GM10266 (cell line): Measurements from ENCODE around the gene CHTF18.
"Not testable (repeated sequence)": the region's sequence is repeated elsewhere in the genome, so short reads cannot be mapped to it uniquely, and the experiment has no call there.

ENCODE experiments used
- DNase-seq: peaks from one replicate; pipeline ENCODE4 v3.0.0; 2012; ENCODE audit errors: extremely low spot score
- TF ChIP-seq, protein P1 (sequence below): IDR thresholded peaks from 2 replicates; pipeline ENCODE4 v1.5.1; 2012; ENCODE audit warnings: mild to moderate bottlenecking, low read depth; ENCODE audit not compliant: control insufficient read depth, insufficient read depth; ENCODE audit errors: missing control alignments

Gene CHTF18

DNA sequence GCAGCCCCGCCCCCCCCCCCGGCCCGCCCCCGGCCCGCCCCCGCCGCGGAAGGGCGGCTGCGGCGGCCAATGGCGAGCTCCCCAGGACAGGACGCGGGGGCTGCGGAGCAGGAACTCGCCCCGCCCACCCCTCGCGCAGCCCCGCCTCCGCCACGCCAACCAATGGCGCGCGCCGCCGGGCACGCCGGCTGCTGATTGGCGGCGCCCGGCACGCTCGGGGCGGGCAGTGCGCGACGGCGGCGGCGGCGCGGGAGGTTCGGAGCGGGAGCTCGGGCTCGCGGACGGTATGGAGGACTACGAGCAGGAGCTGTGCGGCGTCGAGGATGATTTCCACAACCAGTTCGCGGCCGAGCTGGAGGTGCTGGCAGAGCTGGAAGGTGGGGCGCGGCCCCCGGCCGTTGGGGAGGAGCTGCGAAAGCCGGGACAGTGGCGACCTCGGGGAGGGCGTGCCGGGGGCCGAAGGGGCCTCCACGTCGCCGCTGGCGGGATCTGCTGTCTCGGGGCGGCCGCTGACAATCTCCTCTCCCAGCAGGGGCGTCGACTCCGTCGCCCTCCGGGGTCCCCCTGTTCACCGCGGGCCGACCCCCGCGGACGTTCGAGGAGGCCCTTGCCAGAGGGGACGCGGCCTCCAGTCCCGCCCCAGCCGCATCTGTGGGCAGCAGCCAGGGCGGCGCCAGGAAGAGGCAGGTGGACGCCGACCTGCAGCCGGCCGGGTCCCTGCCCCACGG, at the start of gene CHTF18:
Gene CHTF18, plus strand, starts transcription at position 222 of the 728 bp plus-strand sequence. Its CDS starts 65 bp downstream, at position 287.
- peak; percentile 100 for DNase-seq
- TF ChIP-seq, protein P1, sequence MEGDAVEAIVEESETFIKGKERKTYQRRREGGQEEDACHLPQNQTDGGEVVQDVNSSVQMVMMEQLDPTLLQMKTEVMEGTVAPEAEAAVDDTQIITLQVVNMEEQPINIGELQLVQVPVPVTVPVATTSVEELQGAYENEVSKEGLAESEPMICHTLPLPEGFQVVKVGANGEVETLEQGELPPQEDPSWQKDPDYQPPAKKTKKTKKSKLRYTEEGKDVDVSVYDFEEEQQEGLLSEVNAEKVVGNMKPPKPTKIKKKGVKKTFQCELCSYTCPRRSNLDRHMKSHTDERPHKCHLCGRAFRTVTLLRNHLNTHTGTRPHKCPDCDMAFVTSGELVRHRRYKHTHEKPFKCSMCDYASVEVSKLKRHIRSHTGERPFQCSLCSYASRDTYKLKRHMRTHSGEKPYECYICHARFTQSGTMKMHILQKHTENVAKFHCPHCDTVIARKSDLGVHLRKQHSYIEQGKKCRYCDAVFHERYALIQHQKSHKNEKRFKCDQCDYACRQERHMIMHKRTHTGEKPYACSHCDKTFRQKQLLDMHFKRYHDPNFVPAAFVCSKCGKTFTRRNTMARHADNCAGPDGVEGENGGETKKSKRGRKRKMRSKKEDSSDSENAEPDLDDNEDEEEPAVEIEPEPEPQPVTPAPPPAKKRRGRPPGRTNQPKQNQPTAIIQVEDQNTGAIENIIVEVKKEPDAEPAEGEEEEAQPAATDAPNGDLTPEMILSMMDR, result no peak

DNA sequence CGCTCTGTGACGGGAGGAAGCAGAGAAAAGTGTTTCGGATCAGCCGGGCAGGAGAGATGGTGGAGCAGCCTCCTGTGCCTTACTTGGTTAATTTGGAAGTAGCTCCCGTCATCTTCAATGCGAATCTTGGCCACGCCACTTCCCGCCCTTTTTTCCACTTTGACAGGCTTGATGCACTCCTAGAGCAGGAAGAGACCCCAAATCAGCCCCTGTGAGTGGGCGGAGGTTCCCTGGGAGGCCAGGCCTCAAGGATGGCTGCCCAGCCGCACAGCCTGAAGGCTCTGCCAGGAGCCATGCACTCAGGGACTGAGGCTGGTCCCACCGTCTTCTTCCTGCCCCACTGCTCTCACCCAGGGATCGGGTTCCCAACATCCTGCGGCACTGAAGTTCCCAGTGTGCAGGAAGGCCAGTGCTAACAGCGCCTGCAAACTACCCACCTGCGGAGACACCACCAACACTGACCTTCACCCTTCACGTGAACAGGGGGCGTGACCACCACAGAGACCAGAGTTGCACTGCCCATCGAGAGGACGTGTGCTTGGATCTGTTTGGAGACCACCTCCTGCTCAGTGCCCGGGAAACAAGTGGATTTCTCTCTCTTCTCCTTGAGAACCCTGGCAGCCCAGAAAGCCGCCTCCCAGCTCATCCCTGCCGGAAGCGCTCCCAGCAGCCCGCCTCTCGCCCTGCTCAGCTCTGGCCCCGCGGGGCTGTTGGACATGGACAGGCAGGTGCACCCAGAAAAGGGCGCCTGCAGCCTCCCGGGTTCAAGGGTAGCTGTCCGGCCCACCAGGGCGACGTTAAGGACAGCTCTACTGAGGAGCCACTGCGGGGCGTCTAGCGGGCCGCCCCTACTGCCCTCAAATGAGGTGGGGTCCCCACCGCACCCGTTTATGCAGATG, 48.6 kb upstream of the CHTF18 start:
- TF ChIP-seq, protein P1, result no peak
- DNase-seq, result no peak

DNA sequence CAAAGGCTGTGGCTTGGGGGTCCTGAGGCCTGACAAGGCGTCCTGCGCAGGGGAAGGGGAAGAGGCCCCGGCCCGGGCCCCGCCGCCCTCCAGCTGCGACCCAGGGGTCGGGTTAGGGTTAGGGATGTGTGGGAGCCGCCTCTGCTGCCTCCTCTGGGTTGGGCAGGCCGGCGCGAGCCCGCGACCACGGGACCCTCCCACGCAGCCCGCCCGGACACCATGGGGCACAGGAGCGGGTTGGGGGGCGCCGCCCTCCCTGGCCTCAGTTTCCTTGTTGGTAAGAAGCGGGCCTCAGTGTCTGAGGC, 48.0 kb upstream of the CHTF18 start:
- no peak for DNase-seq
- TF ChIP-seq, protein P1, result no peak

DNA sequence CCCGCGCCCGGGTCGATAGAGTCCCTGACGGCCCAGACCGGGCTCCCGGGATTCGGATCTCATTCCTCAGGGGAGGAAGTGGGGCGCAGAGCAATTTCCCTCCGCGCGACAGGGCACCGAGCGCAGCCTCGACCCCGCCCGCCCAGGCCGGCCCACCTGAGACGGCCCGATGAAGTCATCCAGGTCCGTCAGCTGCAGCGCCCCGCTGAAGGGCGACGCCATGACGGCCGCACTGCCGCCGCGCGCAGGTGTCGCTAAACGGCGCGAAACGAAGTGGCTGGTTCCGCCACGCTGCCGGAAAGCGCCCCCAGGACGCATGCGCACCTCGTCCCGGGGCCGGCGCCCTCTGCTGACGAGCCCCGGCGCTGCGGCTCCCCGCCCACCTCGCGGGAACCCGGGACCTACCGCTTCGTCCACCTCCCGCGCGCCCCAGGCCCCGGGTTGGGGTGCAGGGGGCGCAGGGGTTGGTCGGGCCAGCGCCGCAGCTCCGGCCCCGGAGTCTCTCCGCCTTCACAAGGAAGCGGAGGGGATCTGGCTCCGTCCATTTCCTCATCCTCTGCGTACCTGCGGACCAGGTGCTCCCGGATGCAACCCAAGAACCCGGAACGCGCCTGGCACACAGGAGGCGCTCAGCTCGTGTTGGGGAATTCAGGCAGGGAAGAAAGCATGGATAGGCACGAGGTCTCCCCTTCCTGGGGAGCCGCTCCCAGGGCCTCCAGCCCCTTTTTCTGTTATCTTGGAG, 47.5 kb upstream of the CHTF18 start, which contains the start of gene CIAO3:
Gene CIAO3, minus strand, starts transcription at position 234 of the 742 bp plus-strand sequence. Its CDS starts 12 bp downstream, at position 222.
- peak; percentile 98 for DNase-seq
- TF ChIP-seq, protein P1, result peak; percentile 97

DNA sequence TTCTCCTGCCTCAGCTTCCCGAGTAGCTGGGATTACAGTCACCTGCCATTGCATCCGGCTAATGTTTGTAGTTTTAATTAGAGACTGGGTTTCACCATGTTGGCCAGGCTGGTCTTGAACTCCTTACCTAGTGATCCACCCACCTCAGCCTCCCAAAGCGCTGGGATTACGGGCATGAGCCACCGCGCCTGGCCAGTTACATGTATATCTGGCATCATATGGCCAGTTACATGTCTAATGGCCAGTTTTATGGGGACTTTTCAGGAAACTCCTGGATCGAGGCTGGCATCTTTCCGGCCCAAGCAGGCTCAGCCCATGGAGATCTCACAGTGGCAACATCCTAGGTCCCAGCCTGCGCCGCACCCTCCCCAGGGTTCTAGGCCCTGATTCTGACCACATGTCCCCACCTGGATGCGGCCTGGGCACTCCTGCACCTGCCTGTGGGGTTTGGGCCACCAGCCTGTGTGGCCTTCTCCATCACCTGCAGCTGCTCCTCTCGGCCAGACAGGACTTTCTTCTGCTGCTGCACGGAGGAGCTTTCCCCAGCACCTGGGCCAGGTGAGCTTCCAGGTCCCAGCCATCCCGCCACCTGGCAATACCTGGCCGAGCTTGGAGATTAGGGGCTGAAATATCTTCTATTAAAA, 46.3 kb upstream of the CHTF18 start:
- no peak for DNase-seq
- TF ChIP-seq, protein P1, result no peak

DNA sequence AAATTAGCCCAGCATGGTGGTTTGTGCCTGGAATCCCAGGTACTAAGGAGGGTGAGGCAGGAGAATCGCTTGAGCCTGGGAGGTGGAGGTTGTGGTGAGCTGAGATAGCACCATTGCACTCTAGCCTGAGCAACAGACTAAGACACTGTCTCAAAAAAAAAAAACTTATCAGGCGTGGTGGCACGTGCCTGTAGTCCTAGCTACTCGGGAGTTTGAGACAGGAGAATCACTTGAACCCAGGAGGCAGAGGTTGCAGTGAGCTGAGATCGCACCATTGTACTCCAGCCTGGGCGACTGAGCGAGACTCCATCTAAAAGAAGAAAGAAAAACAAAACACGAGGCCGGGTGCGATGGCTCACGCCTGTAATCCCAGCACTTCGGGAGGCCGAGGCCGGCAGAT, 45.5 kb upstream of the CHTF18 start:
- DNase-seq, result not testable (repeated sequence)
